NB4 (cell line): Measurements from ENCODE around the gene FGF2.

ENCODE experiments used
- POLR2A ChIP-seq: IDR thresholded peaks from 2 replicates; pipeline ENCODE4 v1.6.1; 2011; ENCODE audit warnings: mild to moderate bottlenecking; ENCODE audit not compliant: insufficient read length; ENCODE audit errors: extremely low read depth
- TF ChIP-seq, protein P1 (sequence below): IDR thresholded peaks from 2 replicates; pipeline ENCODE4 v1.6.1; 2011; ENCODE audit warnings: low read depth, low read length

DNA sequence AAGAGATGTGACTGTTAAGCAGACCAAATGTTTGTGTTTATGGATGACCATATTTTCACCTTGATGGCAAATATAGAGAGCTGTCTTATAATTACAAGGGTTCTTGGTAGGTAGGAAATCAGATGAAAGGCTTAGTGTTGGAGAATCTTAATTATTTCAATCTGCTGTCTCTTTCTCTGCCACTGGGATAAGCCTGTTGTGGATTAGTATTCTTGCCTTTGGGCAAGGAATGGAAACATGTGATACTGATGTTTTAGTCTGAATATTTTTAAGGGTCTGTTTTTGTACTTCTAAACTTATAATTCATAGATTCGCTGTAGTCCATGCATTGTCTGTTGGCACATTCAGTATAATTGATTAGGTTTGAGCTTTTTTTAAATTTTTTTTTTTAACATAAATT, 119.5 kb downstream of the FGF2 start:
- TF ChIP-seq, protein P1, sequence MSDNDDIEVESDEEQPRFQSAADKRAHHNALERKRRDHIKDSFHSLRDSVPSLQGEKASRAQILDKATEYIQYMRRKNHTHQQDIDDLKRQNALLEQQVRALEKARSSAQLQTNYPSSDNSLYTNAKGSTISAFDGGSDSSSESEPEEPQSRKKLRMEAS: no peak
- TF ChIP-seq POLR2A: no peak
